Prostate gland (tissue), 2 donors: Measurements from ENCODE around the gene GPRC5B.

Source experiments
- POLR2A ChIP-seq: fragments of 450-650 bp; IDR thresholded peaks from one replicate; pipeline ENCODE4 v1.6.1; 2016; ENCODE audit warnings: antibody characterized with exemption, mild to moderate bottlenecking
- POLR2AphosphoS5 ChIP-seq: sonication (generic); formaldehyde crosslinking; IDR thresholded peaks from one replicate; pipeline ENCODE4 v1.6.1; 2017; ENCODE audit warnings: antibody characterized with exemption
- TF ChIP-seq, protein P1 (sequence below), 4 experiments: fragments of 200-600 bp in 2 of 4; fragments of 450-650 bp in 2 of 4; sonication (generic) in 2 of 4; IDR thresholded peaks; 1 replicate in 3 of 4; 2 replicates in 1 of 4; pipeline ENCODE4 v1.5.1; 2016 to 2019; ENCODE audit warnings: antibody characterized with exemption in 4 of 4, mild to moderate bottlenecking in 2 of 4, moderate library complexity in 2 of 4

GRCh38 chr16:19909750-19910322 lies 25.2 kb upstream of the GPRC5B start:
- TF ChIP-seq, protein P1, sequence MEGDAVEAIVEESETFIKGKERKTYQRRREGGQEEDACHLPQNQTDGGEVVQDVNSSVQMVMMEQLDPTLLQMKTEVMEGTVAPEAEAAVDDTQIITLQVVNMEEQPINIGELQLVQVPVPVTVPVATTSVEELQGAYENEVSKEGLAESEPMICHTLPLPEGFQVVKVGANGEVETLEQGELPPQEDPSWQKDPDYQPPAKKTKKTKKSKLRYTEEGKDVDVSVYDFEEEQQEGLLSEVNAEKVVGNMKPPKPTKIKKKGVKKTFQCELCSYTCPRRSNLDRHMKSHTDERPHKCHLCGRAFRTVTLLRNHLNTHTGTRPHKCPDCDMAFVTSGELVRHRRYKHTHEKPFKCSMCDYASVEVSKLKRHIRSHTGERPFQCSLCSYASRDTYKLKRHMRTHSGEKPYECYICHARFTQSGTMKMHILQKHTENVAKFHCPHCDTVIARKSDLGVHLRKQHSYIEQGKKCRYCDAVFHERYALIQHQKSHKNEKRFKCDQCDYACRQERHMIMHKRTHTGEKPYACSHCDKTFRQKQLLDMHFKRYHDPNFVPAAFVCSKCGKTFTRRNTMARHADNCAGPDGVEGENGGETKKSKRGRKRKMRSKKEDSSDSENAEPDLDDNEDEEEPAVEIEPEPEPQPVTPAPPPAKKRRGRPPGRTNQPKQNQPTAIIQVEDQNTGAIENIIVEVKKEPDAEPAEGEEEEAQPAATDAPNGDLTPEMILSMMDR (IDR thresholded peaks at IDR 0.05), result no peak
- TF ChIP-seq POLR2AphosphoS5, result no peak
- no peak for TF ChIP-seq POLR2A
